ENCODE data around the gene MAL. TPM values are rescaled to one million over a fixed set of nuclear protein-coding genes. Genes with fewer than 3 reads are reported as not detected.
A peak's percentile ranks its signal among the peaks of the same experiment; 100 is the strongest.

The MAL gene
- total and polyA plus RNA-seq, 2 of the 13 experiments (the other 11 are each of a cell fraction or from before 2014, with no cell fraction given), result not detected

DNA sequence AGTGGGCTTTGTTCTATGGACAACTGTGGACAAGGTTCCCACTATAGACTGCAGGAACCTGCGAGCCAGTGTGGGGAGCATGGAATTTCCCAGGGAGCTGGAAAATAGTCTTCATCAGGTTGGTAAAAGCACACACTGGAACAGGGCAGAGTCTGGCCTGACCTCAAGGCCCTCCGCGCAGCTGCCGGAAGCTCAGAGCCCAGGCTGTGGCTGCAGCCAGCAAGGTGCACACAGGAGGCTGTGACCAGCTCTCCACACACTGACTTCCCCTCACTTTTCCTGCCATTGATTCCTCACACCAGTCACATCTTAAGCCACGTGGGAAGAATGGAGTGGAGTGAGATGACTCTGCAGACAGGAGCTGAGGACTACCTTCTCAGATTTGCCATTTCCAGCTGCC, 19.1 kb downstream of the MAL start:
- WGBS (ENCODE audit: low lambda C conversion rate), result 47% methylated on average over 5 of the region's 5 CpGs
- FAIRE-seq, result no peak

More for the DNA sequence above, 19.1 kb downstream of the MAL start:
- in situ Hi-C loops (cut with HindIII; ENCODE audit: extremely low pct_ligation_motif_present, low pct_unique_long_range_greater_than_20kb) (no loop called here), intact Hi-C loops (cut with micrococcal nuclease; ENCODE audit: unreplicated experiment) (no loop called here)
- no peaks in the 10 kb centered on the region for H3K4me1 ChIP-seq (ENCODE audit: insufficient read depth, low read length)
- ATAC-seq (peak; percentile 38; the same call in 2 of the 3 replicates), DNase-seq (ENCODE audit: low spot score) (no peak)
- BruUV-seq (replicated peaks), result no TSS peak
- ChIA-PET POLR2A (no interaction called here), CTCF (ENCODE audit: low intra/inter-chr PET ratio, low total read pairs) (no interaction called here)
- no peak for TF ChIP-seq SP140L (CRISPR knock-in tag; IDR thresholded peaks at IDR 0.05; ENCODE audit: borderline replicate concordance)
- no peak for TF ChIP-seq SNAPC2 (CRISPR knock-in tag; IDR thresholded peaks at IDR 0.05)
- TF ChIP-seq ZNF180 (CRISPR knock-in tag; IDR thresholded peaks at IDR 0.05; ENCODE audit: borderline replicate concordance, low read depth), result no peak
- TF ChIP-seq DBP (CRISPR knock-in tag; IDR thresholded peaks at IDR 0.05; ENCODE audit: not compliant biosample characterization), result no peak
- no peak for TF ChIP-seq MIER3 (CRISPR knock-in tag; IDR thresholded peaks at IDR 0.05; ENCODE audit: borderline replicate concordance)
- TF ChIP-seq TAF1 (CRISPR knock-in tag; IDR thresholded peaks at IDR 0.05), result no peak
- TF ChIP-seq ZNF331 (CRISPR knock-in tag; IDR thresholded peaks at IDR 0.05), result no peak
- no peak for TF ChIP-seq SOX6 (IDR thresholded peaks at IDR 0.05)
- TF ChIP-seq SOX6 (CRISPR knock-in tag; IDR thresholded peaks at IDR 0.05), result no peak
- no peak for TF ChIP-seq NFE2L2 (IDR thresholded peaks at IDR 0.05; ENCODE audit: low read length)
- no peak for TF ChIP-seq ZNF362 (CRISPR knock-in tag; IDR thresholded peaks at IDR 0.05; ENCODE audit: borderline replicate concordance)
- TF ChIP-seq ADNP (CRISPR knock-in tag; IDR thresholded peaks at IDR 0.05), result no peak
- no peak for TF ChIP-seq GATAD1 (CRISPR knock-in tag; IDR thresholded peaks at IDR 0.05)
- TF ChIP-seq ESRRA (CRISPR knock-in tag; IDR thresholded peaks at IDR 0.05; ENCODE audit: low read depth), result no peak
- TF ChIP-seq POGZ (CRISPR knock-in tag; IDR thresholded peaks at IDR 0.05), result no peak
- no peaks in the 10 kb centered on the region for H3K79me2 ChIP-seq (ENCODE audit: insufficient read depth, low read length)
- no peaks in the 10 kb centered on the region for H3K36me3 ChIP-seq (replicated peaks in 1 of 2; ENCODE audit: control insufficient read depth in 1 of 2, insufficient read depth in 2 of 2, low read length in 2 of 2)
- no peaks in the 10 kb centered on the region for H4K20me1 ChIP-seq (ENCODE audit: insufficient read depth, low read length)
- H3K4me2 ChIP-seq (ENCODE audit: low read depth, low read length), result no peak overlapping the region
- H3K9ac ChIP-seq (ENCODE audit: insufficient read depth, low read depth, low read length), result no peak overlapping the region
- H2AFZ ChIP-seq (ENCODE audit: low read length), result no peak overlapping the region
- no peak overlapping the region for H3K27ac ChIP-seq (ENCODE audit: extremely low read length, insufficient read depth, low read length)
- H3K27me3 ChIP-seq (ENCODE audit: control insufficient read depth in 1 of 2, insufficient read depth in 2 of 2, low read length in 2 of 2), result peaks cover 10 to 82% of the 10 kb centered on the region in 2 experiments; a peak in 3 of 5 replicates
- no peak overlapping the region for H3K4me3 ChIP-seq (replicated peaks in 1 of 3; ENCODE audit: insufficient read depth in 1 of 3, low read depth in 2 of 3, low read length in 3 of 3)
- no peaks in the 10 kb centered on the region for H3K9me3 ChIP-seq (ENCODE audit: low read length)

All from HepG2 (cell line).